Stimulated activated naive CD8-positive, alpha-beta T cell treated with anti-CD3 and anti-CD28 coated beads, Interleukin-15, Interleukin-2, amounts not matched to agents 100 ng/mL and 50 ng/mL, for 24 hours (primary cell): ENCODE data around the gene AKT3.
"Not testable (repeated sequence)": the region's sequence is repeated elsewhere in the genome, so short reads cannot be mapped to it uniquely, and the experiment has no call there.

ENCODE experiments used
- H3K27ac Mint-ChIP-seq: one replicate; pipeline ENCODE4 v1.8.0; 2021; ENCODE audit warnings: mild to moderate bottlenecking, mixed read lengths
- H3K27me3 Mint-ChIP-seq: one replicate; pipeline ENCODE4 v1.8.0; 2021; ENCODE audit warnings: mixed read lengths
- H3K36me3 Mint-ChIP-seq: one replicate; pipeline ENCODE4 v1.8.0; 2021; ENCODE audit warnings: low read depth, mixed read lengths
- H3K4me1 Mint-ChIP-seq: one replicate; pipeline ENCODE4 v1.8.0; 2021; ENCODE audit warnings: low read depth, mixed read lengths
- H3K4me3 Mint-ChIP-seq: one replicate; pipeline ENCODE4 v1.8.0; 2021; ENCODE audit warnings: mild to moderate bottlenecking, mixed read lengths
- H3K9me3 Mint-ChIP-seq: one replicate; pipeline ENCODE4 v1.8.0; 2021; ENCODE audit warnings: mixed read lengths

Gene AKT3

GRCh38 chr1:243693800-243694199 lies 156.2 kb downstream of the AKT3 start:
- Mint-ChIP-seq H3K9me3 (no peaks in the 10 kb centered on the region), H3K4me1 (peaks cover 2% of the 10 kb centered on the region), H3K36me3 (peaks cover 28% of the 10 kb centered on the region), H3K27me3 (no peaks in the 10 kb centered on the region), H3K4me3 (no peak overlapping the region), H3K27ac (no peak overlapping the region)

GRCh38 chr1:243686159-243686558 lies 163.9 kb downstream of the AKT3 start:
- no peaks in the 10 kb centered on the region for H3K9me3 Mint-ChIP-seq
- no peaks in the 10 kb centered on the region for H3K4me1 Mint-ChIP-seq
- H3K27ac Mint-ChIP-seq = no peak overlapping the region
- peaks cover 49% of the 10 kb centered on the region for H3K36me3 Mint-ChIP-seq
- H3K27me3 Mint-ChIP-seq = no peaks in the 10 kb centered on the region
- H3K4me3 Mint-ChIP-seq = no peak overlapping the region

GRCh38 chr1:243680860-243681259 lies 169.2 kb downstream of the AKT3 start:
- Mint-ChIP-seq H3K4me1 (no peaks in the 10 kb centered on the region), H3K27ac (no peak overlapping the region), H3K27me3 (no peaks in the 10 kb centered on the region), H3K36me3 (peaks cover 37% of the 10 kb centered on the region), H3K4me3 (no peak overlapping the region), H3K9me3 (no peaks in the 10 kb centered on the region)

GRCh38 chr1:243672539-243673074 lies 177.4 kb downstream of the AKT3 start:
- Mint-ChIP-seq H3K27ac (no peak overlapping the region), H3K27me3 (no peaks in the 10 kb centered on the region), H3K4me3 (no peak overlapping the region), H3K9me3 (no peaks in the 10 kb centered on the region), H3K4me1 (peaks cover 5% of the 10 kb centered on the region), H3K36me3 (peaks cover 49% of the 10 kb centered on the region)

- H3K36me3 Mint-ChIP-seq = peaks cover 45% of the 10 kb centered on the region
- H3K4me1 Mint-ChIP-seq = no peaks in the 10 kb centered on the region
- no peak overlapping the region for H3K4me3 Mint-ChIP-seq
- H3K27me3 Mint-ChIP-seq = no peaks in the 10 kb centered on the region
- H3K27ac Mint-ChIP-seq = peak overlapping the region; percentile 26
- no peaks in the 10 kb centered on the region for H3K9me3 Mint-ChIP-seq
These were observed 182.5 kb downstream of the AKT3 start for GRCh38 chr1:243667591-243667990.

- Mint-ChIP-seq H3K9me3 (no peaks in the 10 kb centered on the region), H3K4me1 (no peaks in the 10 kb centered on the region), H3K36me3 (peaks cover 41% of the 10 kb centered on the region), H3K27me3 (no peaks in the 10 kb centered on the region), H3K27ac (peak overlapping the region; percentile 23), H3K4me3 (no peak overlapping the region)
These were observed 182.9 kb downstream of the AKT3 start for GRCh38 chr1:243667133-243667532.

GRCh38 chr1:243663651-243664050 lies 186.4 kb downstream of the AKT3 start:
- H3K36me3 Mint-ChIP-seq = peaks cover 47% of the 10 kb centered on the region
- H3K4me1 Mint-ChIP-seq = no peaks in the 10 kb centered on the region
- H3K27me3 Mint-ChIP-seq = no peaks in the 10 kb centered on the region
- H3K27ac Mint-ChIP-seq = no peak overlapping the region
- no peak overlapping the region for H3K4me3 Mint-ChIP-seq
- H3K9me3 Mint-ChIP-seq = peaks cover 3% of the 10 kb centered on the region

- not testable (repeated sequence) for H3K4me1 Mint-ChIP-seq
- peaks cover 53% of the 10 kb centered on the region for H3K36me3 Mint-ChIP-seq
These were observed 187.9 kb downstream of the AKT3 start for GRCh38 chr1:243662169-243662568.

GRCh38 chr1:243658594-243659105 lies 191.4 kb downstream of the AKT3 start:
- H3K36me3 Mint-ChIP-seq = peaks cover 53% of the 10 kb centered on the region
- H3K27ac Mint-ChIP-seq = no peak overlapping the region
- H3K9me3 Mint-ChIP-seq = peaks cover 3% of the 10 kb centered on the region
- no peaks in the 10 kb centered on the region for H3K4me1 Mint-ChIP-seq
- H3K27me3 Mint-ChIP-seq = no peaks in the 10 kb centered on the region
- no peak overlapping the region for H3K4me3 Mint-ChIP-seq

More at GRCh38 chr1:243662169-243662568, 187.9 kb downstream of the AKT3 start:
- H3K27me3 Mint-ChIP-seq, H3K4me3 Mint-ChIP-seq, H3K27ac Mint-ChIP-seq, H3K9me3 Mint-ChIP-seq: not testable (repeated sequence)

GRCh38 chr1:243657793-243658192 lies 192.2 kb downstream of the AKT3 start:
- peaks cover 53% of the 10 kb centered on the region for H3K36me3 Mint-ChIP-seq

GRCh38 chr1:243649530-243649929 lies 200.5 kb downstream of the AKT3 start:
- H3K4me3 Mint-ChIP-seq, H3K27me3 Mint-ChIP-seq, H3K27ac Mint-ChIP-seq, H3K4me1 Mint-ChIP-seq: not testable (repeated sequence)
- Mint-ChIP-seq H3K36me3 (peaks cover 62% of the 10 kb centered on the region), H3K9me3 (peaks cover 15% of the 10 kb centered on the region)

More at GRCh38 chr1:243657793-243658192, 192.2 kb downstream of the AKT3 start:
- H3K27ac Mint-ChIP-seq = no peak overlapping the region
- peaks cover 7% of the 10 kb centered on the region for H3K9me3 Mint-ChIP-seq
- H3K4me1 Mint-ChIP-seq = no peaks in the 10 kb centered on the region
- no peak overlapping the region for H3K4me3 Mint-ChIP-seq
- no peaks in the 10 kb centered on the region for H3K27me3 Mint-ChIP-seq

GRCh38 chr1:243646841-243647240 lies 203.2 kb downstream of the AKT3 start:
- H3K36me3 Mint-ChIP-seq = peaks cover 56% of the 10 kb centered on the region

GRCh38 chr1:243645281-243645680 lies 204.8 kb downstream of the AKT3 start:
- H3K4me3 Mint-ChIP-seq = no peak overlapping the region
- H3K9me3 Mint-ChIP-seq = no peaks in the 10 kb centered on the region
- H3K4me1 Mint-ChIP-seq = no peaks in the 10 kb centered on the region
- no peaks in the 10 kb centered on the region for H3K27me3 Mint-ChIP-seq
- H3K27ac Mint-ChIP-seq = no peak overlapping the region
- peaks cover 49% of the 10 kb centered on the region for H3K36me3 Mint-ChIP-seq

More at GRCh38 chr1:243646841-243647240, 203.2 kb downstream of the AKT3 start:
- Mint-ChIP-seq H3K27ac (no peak overlapping the region), H3K9me3 (peaks cover 5% of the 10 kb centered on the region), H3K4me1 (no peaks in the 10 kb centered on the region), H3K4me3 (no peak overlapping the region), H3K27me3 (no peaks in the 10 kb centered on the region)

- Mint-ChIP-seq H3K9me3 (no peaks in the 10 kb centered on the region), H3K27ac (no peak overlapping the region), H3K4me1 (peaks cover 12% of the 10 kb centered on the region), H3K27me3 (no peaks in the 10 kb centered on the region), H3K4me3 (no peak overlapping the region), H3K36me3 (peaks cover 52% of the 10 kb centered on the region)
These were observed 207.1 kb downstream of the AKT3 start for GRCh38 chr1:243642936-243643335.

GRCh38 chr1:243639027-243639658 lies 210.9 kb downstream of the AKT3 start:
- Mint-ChIP-seq H3K27me3 (no peaks in the 10 kb centered on the region), H3K4me3 (no peak overlapping the region), H3K36me3 (peaks cover 42% of the 10 kb centered on the region), H3K4me1 (peaks cover 14% of the 10 kb centered on the region), H3K9me3 (no peaks in the 10 kb centered on the region), H3K27ac (no peak overlapping the region)

- Mint-ChIP-seq H3K9me3 (no peaks in the 10 kb centered on the region), H3K4me1 (peaks cover 14% of the 10 kb centered on the region), H3K27me3 (no peaks in the 10 kb centered on the region), H3K27ac (no peak overlapping the region), H3K4me3 (no peak overlapping the region), H3K36me3 (peaks cover 50% of the 10 kb centered on the region)
These were observed 211.9 kb downstream of the AKT3 start for GRCh38 chr1:243638186-243638585.
